ENCODE results near the gene PABPC3.

PABPC3 gene

GRCh38 chr13:25095851-25096453, at the start of gene PABPC3:
Gene PABPC3, plus strand, starts transcription at chr13:25096136. Its CDS starts 63 bp downstream, at chr13:25096199.
- no peak for ATAC-seq (ENCODE audit: low read depth)
- DNase-seq (ENCODE audit: low spot score), result no peak
- peak within 1 kb of the TSS; percentile 17 for H3K4me3 ChIP-seq (ENCODE audit: severe bottlenecking)
- H3K27me3 ChIP-seq (ENCODE audit: insufficient read depth, poor library complexity, severe bottlenecking), result peaks cover 25% of the 10 kb centered on the region
- H3K36me3 ChIP-seq (ENCODE audit: low read depth), result no peaks in the 10 kb centered on the region
- no peaks in the 10 kb centered on the region for H3K9me3 ChIP-seq (ENCODE audit: severe bottlenecking)
- no peak for TF ChIP-seq CTCF (IDR thresholded peaks at IDR 0.05; ENCODE audit: poor library complexity, severe bottlenecking)
- H3K27ac ChIP-seq (ENCODE audit: poor library complexity, severe bottlenecking), result no peak within 1 kb of the TSS
- no peaks in the 10 kb centered on the region for H3K4me1 ChIP-seq (ENCODE audit: insufficient read depth, poor library complexity, severe bottlenecking)

GRCh38 chr13:25046274-25046984, 49.5 kb upstream of the PABPC3 start:
- Histone ChIP-seq H3K4me1 (ENCODE audit: insufficient read depth, poor library complexity, severe bottlenecking) (no peaks in the 10 kb centered on the region), H3K4me3 (ENCODE audit: severe bottlenecking) (no peak overlapping the region)
- no peak for TF ChIP-seq CTCF (IDR thresholded peaks at IDR 0.05; ENCODE audit: poor library complexity, severe bottlenecking)

GRCh38 chr13:25046985-25047511, 48.9 kb upstream of the PABPC3 start:
- Histone ChIP-seq H3K4me1 (ENCODE audit: insufficient read depth, poor library complexity, severe bottlenecking) (no peaks in the 10 kb centered on the region), H3K27ac (ENCODE audit: poor library complexity, severe bottlenecking) (no peak overlapping the region), H3K27me3 (ENCODE audit: insufficient read depth, poor library complexity, severe bottlenecking) (peaks cover 50% of the 10 kb centered on the region), H3K9me3 (ENCODE audit: severe bottlenecking) (peaks cover 2% of the 10 kb centered on the region), H3K36me3 (ENCODE audit: low read depth) (no peaks in the 10 kb centered on the region), H3K4me3 (ENCODE audit: severe bottlenecking) (no peak overlapping the region)
- no peak for TF ChIP-seq CTCF (IDR thresholded peaks at IDR 0.05; ENCODE audit: poor library complexity, severe bottlenecking)
- DNase-seq (ENCODE audit: low spot score), result no peak
- peak; percentile 89 for ATAC-seq (ENCODE audit: low read depth)

More at GRCh38 chr13:25046274-25046984, 49.5 kb upstream of the PABPC3 start:
- H3K9me3 ChIP-seq (ENCODE audit: severe bottlenecking), result peaks cover 2% of the 10 kb centered on the region
- ATAC-seq (ENCODE audit: low read depth) (no peak), DNase-seq (ENCODE audit: low spot score) (no peak)
- H3K27me3 ChIP-seq (ENCODE audit: insufficient read depth, poor library complexity, severe bottlenecking), result peaks cover 53% of the 10 kb centered on the region
- no peaks in the 10 kb centered on the region for H3K36me3 ChIP-seq (ENCODE audit: low read depth)
- no peak overlapping the region for H3K27ac ChIP-seq (ENCODE audit: poor library complexity, severe bottlenecking)

- no peak overlapping the region for H3K4me3 ChIP-seq (ENCODE audit: severe bottlenecking)
- H3K4me1 ChIP-seq (ENCODE audit: insufficient read depth, poor library complexity, severe bottlenecking), result no peaks in the 10 kb centered on the region
- TF ChIP-seq CTCF (IDR thresholded peaks at IDR 0.05; ENCODE audit: poor library complexity, severe bottlenecking), result no peak
- H3K9me3 ChIP-seq (ENCODE audit: severe bottlenecking), result peaks cover 2% of the 10 kb centered on the region
- H3K36me3 ChIP-seq (ENCODE audit: low read depth), result no peaks in the 10 kb centered on the region
- DNase-seq (ENCODE audit: low spot score), result no peak
- no peak overlapping the region for H3K27ac ChIP-seq (ENCODE audit: poor library complexity, severe bottlenecking)
- H3K27me3 ChIP-seq (ENCODE audit: insufficient read depth, poor library complexity, severe bottlenecking), result peaks cover 23% of the 10 kb centered on the region
- no peak for ATAC-seq (ENCODE audit: low read depth)
These were observed 44.9 kb upstream of the PABPC3 start for GRCh38 chr13:25051065-25051464.

Measured in RWPE2 (cell line).